Kidney epithelial cell (primary cell): Measurements from ENCODE around the gene GABRB1. TPM values are rescaled to one million over a fixed set of nuclear protein-coding genes. Genes with fewer than 3 reads are reported as not detected.
"Not testable (repeated sequence)": the region's sequence is repeated elsewhere in the genome, so short reads cannot be mapped to it uniquely, and the experiment has no call there.

ENCODE experiments used
- DNase-seq: peaks from one replicate; pipeline ENCODE4 v3.0.0-alpha.2; 2010; ENCODE audit warnings: low read depth
- H3K27me3 ChIP-seq: 2 replicates; pipeline ENCODE4 v1.6.0; 2011; ENCODE audit warnings: low read length; ENCODE audit not compliant: control insufficient read depth, insufficient read depth
- H3K36me3 ChIP-seq: 2 replicates; pipeline ENCODE4 v1.5.1; 2011; ENCODE audit warnings: low read length; ENCODE audit not compliant: control insufficient read depth, insufficient read depth
- H3K4me3 ChIP-seq: 2 replicates; pipeline ENCODE4 v1.5.1; 2011; ENCODE audit warnings: low read depth, mild to moderate bottlenecking, control low read depth, low read length
- total RNA-seq: library from RNA; depleted of rRNA; stranded (reverse); fragments of >200 nt; gene quantifications from 2 replicates; pipeline ENCODE4 v1.2.3, GENCODE V29; 2015
- TF ChIP-seq, protein P1 (sequence below): IDR thresholded peaks from 2 replicates; pipeline ENCODE4 v1.5.1; 2011; ENCODE audit warnings: mild to moderate bottlenecking, moderate library complexity, low read length, control low read depth, inconsistent platforms; ENCODE audit not compliant: insufficient read depth, poor library complexity, severe bottlenecking

GABRB1 gene
- total RNA-seq, 1 donor from 2014 or later = not detected

DNA sequence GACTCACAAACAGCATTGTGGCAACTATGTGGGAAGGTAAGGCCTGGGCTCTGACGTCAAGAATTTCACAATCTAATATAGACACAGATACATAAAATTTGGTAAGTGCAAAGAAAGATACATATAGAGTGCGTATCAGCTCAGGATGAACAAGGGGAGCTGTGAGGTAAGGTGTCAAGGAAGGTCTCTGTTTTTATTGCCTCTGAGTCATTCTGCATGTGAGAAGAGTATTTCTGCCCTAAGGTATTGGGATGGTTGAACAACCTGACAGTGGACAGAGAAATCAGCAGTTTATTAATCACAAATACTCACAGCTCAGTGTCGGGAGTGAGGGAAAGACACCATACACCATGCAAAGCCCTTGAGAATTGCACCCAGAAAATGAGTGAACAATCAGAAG, 342.3 kb downstream of the GABRB1 start:
- Histone ChIP-seq H3K4me3 (no peak overlapping the region), H3K36me3 (no peaks in the 10 kb centered on the region), H3K27me3 (no peaks in the 10 kb centered on the region)
- DNase-seq = no peak
- TF ChIP-seq, protein P1, sequence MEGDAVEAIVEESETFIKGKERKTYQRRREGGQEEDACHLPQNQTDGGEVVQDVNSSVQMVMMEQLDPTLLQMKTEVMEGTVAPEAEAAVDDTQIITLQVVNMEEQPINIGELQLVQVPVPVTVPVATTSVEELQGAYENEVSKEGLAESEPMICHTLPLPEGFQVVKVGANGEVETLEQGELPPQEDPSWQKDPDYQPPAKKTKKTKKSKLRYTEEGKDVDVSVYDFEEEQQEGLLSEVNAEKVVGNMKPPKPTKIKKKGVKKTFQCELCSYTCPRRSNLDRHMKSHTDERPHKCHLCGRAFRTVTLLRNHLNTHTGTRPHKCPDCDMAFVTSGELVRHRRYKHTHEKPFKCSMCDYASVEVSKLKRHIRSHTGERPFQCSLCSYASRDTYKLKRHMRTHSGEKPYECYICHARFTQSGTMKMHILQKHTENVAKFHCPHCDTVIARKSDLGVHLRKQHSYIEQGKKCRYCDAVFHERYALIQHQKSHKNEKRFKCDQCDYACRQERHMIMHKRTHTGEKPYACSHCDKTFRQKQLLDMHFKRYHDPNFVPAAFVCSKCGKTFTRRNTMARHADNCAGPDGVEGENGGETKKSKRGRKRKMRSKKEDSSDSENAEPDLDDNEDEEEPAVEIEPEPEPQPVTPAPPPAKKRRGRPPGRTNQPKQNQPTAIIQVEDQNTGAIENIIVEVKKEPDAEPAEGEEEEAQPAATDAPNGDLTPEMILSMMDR = no peak

DNA sequence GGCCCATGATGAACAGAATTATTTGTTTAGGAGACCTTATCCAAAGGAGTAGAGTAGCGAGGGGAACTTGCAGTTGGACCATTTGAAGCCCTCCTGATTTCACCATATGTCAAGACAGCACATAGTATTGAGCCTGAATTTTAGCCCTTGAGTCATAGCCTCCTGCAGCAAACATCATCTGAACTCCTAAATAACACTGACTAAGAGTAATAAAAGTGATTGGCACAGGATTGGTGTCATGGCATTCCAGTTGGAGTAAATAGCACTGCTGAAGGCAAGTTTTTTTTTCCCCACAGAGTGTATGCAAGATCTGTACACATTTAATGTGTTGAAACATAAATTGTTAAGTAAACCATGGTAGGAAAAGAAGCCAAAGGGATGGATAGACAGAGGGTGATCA, 343.1 kb downstream of the GABRB1 start:
- no peaks in the 10 kb centered on the region for H3K36me3 ChIP-seq
- H3K4me3 ChIP-seq = no peak overlapping the region
- TF ChIP-seq, protein P1 = no peak
- DNase-seq = peak; percentile 35
- H3K27me3 ChIP-seq = no peaks in the 10 kb centered on the region

DNA sequence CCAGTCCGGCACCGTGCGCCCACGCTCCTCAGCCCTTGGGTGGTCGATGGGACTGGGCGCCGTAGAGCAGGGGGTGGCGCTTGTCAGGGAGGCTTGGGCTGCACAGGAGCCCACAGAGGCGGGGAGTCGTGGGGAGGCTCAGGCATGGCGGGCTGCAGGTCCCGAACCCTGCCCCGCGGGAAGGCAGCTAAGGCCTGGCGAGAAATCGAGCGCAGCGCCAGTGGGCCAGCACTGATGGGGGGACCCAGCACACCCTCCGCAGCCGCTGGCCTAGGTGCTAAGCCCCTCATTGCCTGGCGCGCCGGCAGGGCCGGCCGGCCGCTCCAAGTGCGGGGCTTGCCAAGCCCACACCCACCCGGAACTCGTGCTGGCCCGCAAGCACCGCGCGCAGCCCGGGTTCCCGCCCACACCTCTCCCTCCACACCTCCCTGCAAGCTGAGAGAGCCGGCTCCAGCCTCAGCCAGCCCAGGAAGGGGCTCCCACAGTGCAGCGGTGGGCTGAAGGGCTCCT, 346.7 kb downstream of the GABRB1 start:
- H3K36me3 ChIP-seq, H3K4me3 ChIP-seq, DNase-seq, H3K27me3 ChIP-seq: not testable (repeated sequence)

DNA sequence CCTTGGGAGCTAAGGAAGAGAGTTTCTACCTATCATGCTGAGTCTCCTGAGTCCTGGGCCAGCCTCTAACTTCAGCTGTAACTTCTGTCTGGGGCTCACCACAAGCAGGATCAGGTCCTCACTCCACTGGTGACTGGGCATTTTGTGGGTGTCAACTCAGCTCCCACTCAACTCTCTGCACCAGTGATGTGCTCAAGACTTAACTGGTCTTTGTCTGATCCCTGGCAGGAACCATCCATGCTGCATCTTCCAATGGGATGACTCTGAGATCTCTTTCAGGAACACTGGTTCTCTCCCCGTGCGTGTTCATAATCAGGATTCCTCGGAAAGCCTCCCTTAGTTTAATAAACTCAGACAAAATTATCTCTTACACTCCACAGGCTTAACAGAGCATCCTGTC, 349.8 kb downstream of the GABRB1 start:
- Histone ChIP-seq H3K4me3 (no peak overlapping the region), H3K36me3 (no peaks in the 10 kb centered on the region)
- TF ChIP-seq, protein P1 = no peak

DNA sequence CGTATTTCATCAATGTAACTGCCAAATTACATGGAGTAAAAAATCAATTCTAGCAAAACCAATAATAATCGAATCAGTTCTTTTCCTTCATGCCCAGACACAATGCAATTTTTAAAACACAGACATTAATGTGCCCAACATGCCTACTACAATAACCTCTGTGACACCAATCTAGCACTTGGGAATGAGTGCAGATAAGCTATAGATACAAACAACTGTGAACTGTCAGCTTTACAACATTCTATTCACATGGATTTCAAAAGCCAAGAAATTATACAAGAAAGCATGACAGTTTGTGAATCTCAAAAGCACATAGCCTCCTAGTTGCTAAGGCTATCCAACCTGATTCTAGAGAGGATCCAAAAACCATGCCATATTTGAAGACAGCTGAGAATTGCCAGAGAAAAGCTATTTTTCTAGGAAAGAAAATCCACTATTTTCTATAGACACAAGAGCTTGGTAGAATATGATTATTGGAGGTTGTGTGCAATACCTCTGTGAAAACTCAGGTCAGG, 351.5 kb downstream of the GABRB1 start:
- H3K27me3 ChIP-seq = no peaks in the 10 kb centered on the region
- no peaks in the 10 kb centered on the region for H3K36me3 ChIP-seq
- no peak overlapping the region for H3K4me3 ChIP-seq
- TF ChIP-seq, protein P1 = no peak
- DNase-seq = no peak

More for the DNA sequence above, 349.8 kb downstream of the GABRB1 start:
- H3K27me3 ChIP-seq = no peaks in the 10 kb centered on the region
- DNase-seq = no peak

DNA sequence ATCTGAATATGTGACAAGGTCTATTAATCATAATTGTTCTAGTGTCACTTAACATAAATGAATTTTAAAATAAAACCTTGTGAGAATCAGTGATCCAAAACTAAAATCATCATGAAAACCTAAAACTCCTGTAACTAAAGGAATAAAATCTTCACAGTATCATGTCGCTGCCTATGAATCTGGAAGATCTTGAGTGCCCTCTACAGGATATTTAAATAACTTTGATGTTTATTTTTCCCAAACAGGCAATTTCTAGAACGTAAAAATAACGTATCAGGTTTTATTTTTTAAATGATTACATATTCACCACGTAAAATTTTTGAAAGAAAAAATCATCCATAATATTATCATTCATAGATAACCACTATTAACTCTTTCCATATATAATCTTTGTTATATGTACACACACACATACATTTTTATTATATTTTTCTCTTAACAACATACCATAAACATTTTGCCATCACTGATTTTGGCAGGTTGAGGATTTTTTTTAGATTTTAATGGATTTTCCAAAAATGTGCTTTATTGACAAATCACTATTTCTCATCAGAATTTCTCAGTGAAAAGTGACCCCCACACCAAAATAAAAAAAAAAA, 352.6 kb downstream of the GABRB1 start:
- Histone ChIP-seq H3K27me3 (no peaks in the 10 kb centered on the region), H3K36me3 (no peaks in the 10 kb centered on the region), H3K4me3 (no peak overlapping the region)
- TF ChIP-seq, protein P1 = peak; percentile 40
- DNase-seq = peak; percentile 5
